ENCODE measurements around the gene PPP1R14C. TPM values are rescaled to one million over a fixed set of nuclear protein-coding genes. Genes with fewer than 3 reads are reported as not detected.

The PPP1R14C gene
- total RNA-seq, 1 donor = 2.1 TPM

DNA sequence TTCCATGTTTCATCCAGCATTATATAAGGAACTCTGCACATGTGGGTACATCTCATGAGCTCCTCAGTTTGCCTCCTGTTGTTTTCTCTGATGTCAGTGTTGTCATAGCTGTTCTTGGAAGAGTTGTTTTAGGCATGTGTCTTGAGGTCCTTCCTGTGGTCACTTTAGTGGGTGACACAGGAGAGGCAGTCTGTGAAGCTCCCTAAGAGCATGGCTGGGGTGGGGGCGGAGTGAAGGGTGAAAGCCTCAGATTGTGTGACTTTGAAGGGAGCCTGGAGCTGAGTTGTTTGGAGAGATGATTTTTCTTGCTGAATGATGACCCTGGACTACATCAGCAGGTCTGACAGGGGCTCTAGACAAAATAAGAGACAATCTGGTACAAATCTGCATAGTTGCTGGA lies 37.7 kb downstream of the PPP1R14C start:
- no peak for DNase-seq (ENCODE audit: low read depth)
- TF ChIP-seq, protein P1, sequence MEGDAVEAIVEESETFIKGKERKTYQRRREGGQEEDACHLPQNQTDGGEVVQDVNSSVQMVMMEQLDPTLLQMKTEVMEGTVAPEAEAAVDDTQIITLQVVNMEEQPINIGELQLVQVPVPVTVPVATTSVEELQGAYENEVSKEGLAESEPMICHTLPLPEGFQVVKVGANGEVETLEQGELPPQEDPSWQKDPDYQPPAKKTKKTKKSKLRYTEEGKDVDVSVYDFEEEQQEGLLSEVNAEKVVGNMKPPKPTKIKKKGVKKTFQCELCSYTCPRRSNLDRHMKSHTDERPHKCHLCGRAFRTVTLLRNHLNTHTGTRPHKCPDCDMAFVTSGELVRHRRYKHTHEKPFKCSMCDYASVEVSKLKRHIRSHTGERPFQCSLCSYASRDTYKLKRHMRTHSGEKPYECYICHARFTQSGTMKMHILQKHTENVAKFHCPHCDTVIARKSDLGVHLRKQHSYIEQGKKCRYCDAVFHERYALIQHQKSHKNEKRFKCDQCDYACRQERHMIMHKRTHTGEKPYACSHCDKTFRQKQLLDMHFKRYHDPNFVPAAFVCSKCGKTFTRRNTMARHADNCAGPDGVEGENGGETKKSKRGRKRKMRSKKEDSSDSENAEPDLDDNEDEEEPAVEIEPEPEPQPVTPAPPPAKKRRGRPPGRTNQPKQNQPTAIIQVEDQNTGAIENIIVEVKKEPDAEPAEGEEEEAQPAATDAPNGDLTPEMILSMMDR (IDR thresholded peaks at IDR 0.05; ENCODE audit: insufficient read depth, low read length) = no peak

GRCh38 chr6:150182460-150183078 lies 39.7 kb downstream of the PPP1R14C start:
- H3K4me3 ChIP-seq (ENCODE audit: low read depth, low read length) = no peak overlapping the region
- no peak for DNase-seq (ENCODE audit: low read depth)
- TF ChIP-seq, protein P1 (IDR thresholded peaks at IDR 0.05; ENCODE audit: insufficient read depth, low read length) = no peak

More for the DNA sequence above, 37.7 kb downstream of the PPP1R14C start:
- no peak overlapping the region for H3K4me3 ChIP-seq (ENCODE audit: low read depth, low read length)

- no peak overlapping the region for H3K4me3 ChIP-seq (ENCODE audit: low read depth, low read length)
- no peak for DNase-seq (ENCODE audit: low read depth)
- TF ChIP-seq, protein P1 (IDR thresholded peaks at IDR 0.05; ENCODE audit: insufficient read depth, low read length) = no peak
These were observed 40.3 kb downstream of the PPP1R14C start for GRCh38 chr6:150183105-150183504.

DNA sequence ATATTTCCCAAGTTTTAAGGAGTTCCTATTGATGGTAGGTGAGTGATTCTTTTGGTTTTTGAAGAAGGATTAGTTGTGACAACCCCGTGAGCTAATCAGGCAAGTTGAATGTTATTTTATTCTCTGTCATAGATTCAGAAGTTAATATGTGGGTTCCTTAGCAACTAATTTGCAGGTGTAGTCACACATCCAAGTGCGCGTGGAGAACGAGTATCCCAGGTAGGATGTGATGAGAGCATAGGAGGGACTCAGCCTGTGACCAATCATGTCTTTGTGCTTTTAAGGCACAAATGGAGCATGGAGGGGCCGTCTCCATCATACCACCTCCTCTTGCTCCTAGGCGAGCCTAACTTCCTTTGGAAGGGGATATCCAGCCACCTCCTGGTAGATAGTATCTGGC lies 41.1 kb downstream of the PPP1R14C start:
- TF ChIP-seq, protein P1 (IDR thresholded peaks at IDR 0.05; ENCODE audit: insufficient read depth, low read length) = no peak
- no peak overlapping the region for H3K4me3 ChIP-seq (ENCODE audit: low read depth, low read length)
- DNase-seq (ENCODE audit: low read depth) = no peak

- no peak for DNase-seq (ENCODE audit: low read depth)
- TF ChIP-seq, protein P1 (IDR thresholded peaks at IDR 0.05; ENCODE audit: insufficient read depth, low read length) = no peak
- H3K4me3 ChIP-seq (ENCODE audit: low read depth, low read length) = no peak overlapping the region
These were observed 42.2 kb downstream of the PPP1R14C start for GRCh38 chr6:150184850-150185731.

DNA sequence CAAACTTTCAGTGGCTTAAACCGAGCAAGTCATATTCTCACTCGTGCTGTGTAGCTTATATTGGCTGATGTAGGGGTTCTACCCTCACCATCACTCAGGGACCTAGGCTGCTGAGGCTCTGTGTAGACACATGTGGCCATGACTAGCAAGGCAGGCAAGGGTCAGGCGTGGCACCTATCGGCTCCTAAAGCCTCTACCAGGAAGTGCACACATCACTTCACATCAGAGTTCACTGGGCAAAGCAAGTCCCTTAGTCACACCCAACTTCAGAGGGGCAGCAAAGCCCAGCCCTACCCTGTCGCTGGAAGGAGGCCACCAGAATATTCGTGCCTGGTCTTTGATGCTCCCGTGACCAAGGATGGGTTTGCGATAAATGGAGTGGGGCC lies 42.9 kb downstream of the PPP1R14C start:
- TF ChIP-seq, protein P1 (IDR thresholded peaks at IDR 0.05; ENCODE audit: insufficient read depth, low read length) = no peak
- no peak for DNase-seq (ENCODE audit: low read depth)
- no peak overlapping the region for H3K4me3 ChIP-seq (ENCODE audit: low read depth, low read length)

Measured in fibroblast of the aortic adventitia (primary cell).